A549 (cell line): Measurements from ENCODE around the gene MAPKAPK3. TPM values are rescaled to one million over a fixed set of nuclear protein-coding genes. Genes with fewer than 3 reads are reported as not detected.

Source experiments
- ATAC-seq, 2 experiments: fragments of 200-7000 bp in 1 of 2; fragments of >200 bp in 1 of 2; cut with Nextera tagmentation in 1 of 2; cut with Tn5 transposase in 1 of 2; 3 replicates each; pipeline versions ENCODE4 v1.8.0 to v1.9.1; 2018 to 2020; ENCODE audit warnings: mild to moderate bottlenecking in 1 of 2, moderate library complexity in 1 of 2
- CTCF ChIA-PET: fragments of 300-600 bp; sonication (Branson Sonifier 250); formaldehyde crosslinking; extraction: SDS; loops from one replicate; lab custom pipeline; 2021; ENCODE audit warnings: antibody characterized with exemption, inconsistent platforms; lab: Yijun Ruan, JAX
- POLR2A ChIA-PET: fragments of 350-600 bp; formaldehyde crosslinking; extraction: SDS; loops from one replicate; lab custom pipeline; 2021; ENCODE audit warnings: antibody characterized with exemption, inconsistent platforms; lab: Yijun Ruan, JAX
- DNase-seq, 2 experiments: peaks; one replicate each; pipeline versions ENCODE4 v3.0.0 to v3.0.0-alpha.2; 2011 to 2016; ENCODE audit warnings: low read depth in 1 of 2, low spot score in 1 of 2
- FAIRE-seq: peaks from 2 replicates; lab custom pipeline; 2011; peaks lifted over from hg19 to GRCh38; lab: Jason Lieb, UNC
- H3K27ac ChIP-seq, 2 experiments: fragments of >200 bp; sonication (Bioruptor Twin); formaldehyde crosslinking; 3 replicates each; pipeline ENCODE4 v1.5.1; 2016 to 2017
- H3K4me1 ChIP-seq: fragments of >200 bp; sonication (Bioruptor Twin); formaldehyde crosslinking; 3 replicates; pipeline ENCODE4 v1.6.1; 2016
- H3K4me2 ChIP-seq: fragments of >200 bp; sonication (Bioruptor Twin); formaldehyde crosslinking; 3 replicates; pipeline ENCODE4 v1.6.1; 2016
- H3K4me3 ChIP-seq: fragments of >200 bp; sonication (Bioruptor Twin); formaldehyde crosslinking; 3 replicates; pipeline ENCODE4 v1.5.1; 2016
- H3K9me3 ChIP-seq: fragments of >200 bp; sonication (Bioruptor Twin); formaldehyde crosslinking; 3 replicates; pipeline ENCODE4 v1.6.1; 2016
- BHLHE40 ChIP-seq: IDR thresholded peaks from 2 replicates; pipeline ENCODE4 v1.6.1; 2012; ENCODE audit warnings: low read depth, low read length, inconsistent platforms
- CBX2 ChIP-seq: fragments of 200-600 bp; sonication (generic); IDR thresholded peaks from 2 replicates; pipeline ENCODE4 v1.6.1; 2016; ENCODE audit warnings: low read depth, mild to moderate bottlenecking, borderline replicate concordance
- EHMT2 ChIP-seq: fragments of 200-600 bp; sonication (generic); IDR thresholded peaks from 2 replicates; pipeline ENCODE4 v1.6.1; 2016; ENCODE audit warnings: antibody characterized with exemption, low read depth, mild to moderate bottlenecking, moderate library complexity
- ESRRA ChIP-seq: fragments of 150-350 bp; IDR thresholded peaks from 2 replicates; pipeline ENCODE4 v1.6.1; 2014; ENCODE audit warnings: mild to moderate bottlenecking, low read length, borderline replicate concordance
- FOSB ChIP-seq: fragments of 250-450 bp; sonication (Bioruptor Pico); IDR thresholded peaks from 2 replicates; pipeline ENCODE4 v1.5.0; 2020; ENCODE audit warnings: mild to moderate bottlenecking, moderate library complexity
- GATA3 ChIP-seq: IDR thresholded peaks from 2 replicates; pipeline ENCODE4 v1.6.1; 2012; ENCODE audit warnings: borderline replicate concordance
- NFE2L2 ChIP-seq: fragments of 150-350 bp; conservative IDR thresholded peaks from 2 replicates; pipeline ENCODE4 v1.6.1; 2014; ENCODE audit warnings: low read length
- NPAS2 ChIP-seq: fragments of 250-450 bp; sonication (Bioruptor Pico); IDR thresholded peaks from 2 replicates; pipeline ENCODE4 v1.8.0; 2022; ENCODE audit warnings: mild to moderate bottlenecking, moderate library complexity, borderline replicate concordance
- POLR2AphosphoS2 ChIP-seq: conservative IDR thresholded peaks from 2 replicates; pipeline ENCODE4 v1.6.1; 2012; ENCODE audit warnings: low read length, improper control_type of control experiment, inconsistent platforms
- RAD21 ChIP-seq, 2 experiments: fragments of >200 bp in 1 of 2; sonication (Bioruptor Twin) in 1 of 2; formaldehyde crosslinking in 1 of 2; IDR thresholded peaks in 1 of 2; conservative IDR thresholded peaks in 1 of 2; 2 replicates in 1 of 2; 3 replicates in 1 of 2; pipeline ENCODE4 v1.6.1; 2012 to 2018; ENCODE audit warnings: inconsistent platforms in 1 of 2
- RARB ChIP-seq: fragments of 250-450 bp; sonication (Bioruptor Pico); IDR thresholded peaks from 2 replicates; pipeline ENCODE4 v1.8.0; 2021; ENCODE audit warnings: mild to moderate bottlenecking, moderate library complexity
- SMC3 ChIP-seq: fragments of >200 bp; sonication (Bioruptor Twin); formaldehyde crosslinking; IDR thresholded peaks from 3 replicates; pipeline ENCODE4 v1.6.1; 2018; ENCODE audit warnings: inconsistent platforms
- SREBF2 ChIP-seq: fragments of 450-650 bp; IDR thresholded peaks from 2 replicates; pipeline ENCODE4 v1.6.1; 2014; ENCODE audit warnings: mild to moderate bottlenecking, moderate library complexity
- ZFP36 ChIP-seq: fragments of 450-650 bp; IDR thresholded peaks from 2 replicates; pipeline ENCODE4 v1.6.1; 2014; ENCODE audit warnings: borderline replicate concordance; ENCODE audit not compliant: partially characterized antibody
- ZSCAN20 ChIP-seq: fragments of 250-450 bp; sonication (Bioruptor Pico); IDR thresholded peaks from 2 replicates; pipeline ENCODE4 v1.8.0; 2022; ENCODE audit warnings: mild to moderate bottlenecking, moderate library complexity
- WGBS: methylation state at CpG from one replicate; pipeline ENCODE4 v1.1.6; 2017; ENCODE audit errors: missing lambda C conversion rate; 5-methylcytosine and 5-hydroxymethylcytosine counted together
- polyA plus RNA-seq, 4 experiments: library from polyadenylated mRNA; depleted of rRNA in 3 of 4; stranded (reverse); fragments of >200 nt; fragmentation: RNase III in 1 of 4; extraction: RNeasy Plus Mini Kit Qiagen cat#74134 plus additional on column Dnase treatment in 1 of 4; gene quantifications; 2 replicates in 3 of 4; 3 replicates in 1 of 4; pipeline ENCODE4 v1.2.3, GENCODE V29; 2011 to 2017
- TF ChIP-seq, protein P1 (sequence below): IDR thresholded peaks from 2 replicates; pipeline ENCODE4 v1.6.1; 2012; ENCODE audit warnings: low read depth, borderline replicate concordance
- TF ChIP-seq, protein P2 (sequence below): fragments of >200 bp; sonication (Bioruptor Twin); formaldehyde crosslinking; IDR thresholded peaks from 2 replicates; pipeline ENCODE4 v1.6.1; 2016
- TF ChIP-seq, protein P3 (sequence below): fragments of >200 bp; sonication (Bioruptor Twin); formaldehyde crosslinking; IDR thresholded peaks from 3 replicates; pipeline ENCODE4 v1.6.1; 2016
- TF ChIP-seq, protein P4 (sequence below): fragments of 250-450 bp; sonication (Bioruptor Pico); IDR thresholded peaks from 2 replicates; pipeline ENCODE4 v1.5.0; 2021; ENCODE audit warnings: mild to moderate bottlenecking, moderate library complexity, borderline replicate concordance

MAPKAPK3 gene
- polyA plus RNA-seq, 2 of the 4 experiments (the other 2 are of a cell fraction), result 14.6 to 16.5 TPM

DNA sequence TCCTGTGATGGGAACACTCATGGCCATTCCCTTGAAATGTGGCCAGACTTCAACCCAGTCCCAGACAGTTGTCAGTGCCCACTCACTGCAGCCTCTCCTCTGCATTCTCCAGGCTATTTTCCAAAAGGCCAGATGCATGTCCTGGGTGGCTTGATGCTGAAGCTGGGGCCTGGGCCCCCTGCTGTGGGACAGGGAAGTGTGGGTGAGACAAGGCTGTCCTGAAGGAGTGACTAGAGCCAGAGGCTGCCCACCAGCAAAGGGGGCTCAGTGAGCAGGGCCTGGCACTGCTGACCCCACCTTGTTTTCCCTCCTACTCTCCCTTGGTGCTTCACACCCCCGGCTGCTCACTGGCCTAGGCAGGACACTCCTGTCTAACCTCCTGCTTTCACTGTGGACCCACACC, 17.2 kb upstream of the MAPKAPK3 start:
- ChIA-PET CTCF (interaction anchor here (3.3 to 18.5 kb wide), 3 partner anchors 14 to 28 kb away, joined by 11 to 375 read pairs (median 107); partner anchors contain the start of genes C3orf18, CISH and HEMK1), POLR2A (no interaction called here)
- H3K9me3 ChIP-seq, result no peaks in the 10 kb centered on the region
- DNase-seq (no peak), ATAC-seq (no peak), FAIRE-seq (no peak)
- WGBS, result 75% methylated on average over 1 of the region's 1 CpG
- peaks cover 30% of the 10 kb centered on the region for H3K4me1 ChIP-seq
- no peak overlapping the region; the same call in 2 of the 3 replicates for H3K4me2 ChIP-seq
- H3K27ac ChIP-seq, result peak overlapping the region; percentile 97 to 98; a peak in 5 of 6 replicates
- no peak for TF ChIP-seq RARB (CRISPR knock-in tag)
- TF ChIP-seq RAD21 (conservative IDR thresholded peaks at IDR 0.05 in 1 of 2, IDR thresholded peaks at IDR 0.05 in 1 of 2), result no peak
- TF ChIP-seq, protein P1, sequence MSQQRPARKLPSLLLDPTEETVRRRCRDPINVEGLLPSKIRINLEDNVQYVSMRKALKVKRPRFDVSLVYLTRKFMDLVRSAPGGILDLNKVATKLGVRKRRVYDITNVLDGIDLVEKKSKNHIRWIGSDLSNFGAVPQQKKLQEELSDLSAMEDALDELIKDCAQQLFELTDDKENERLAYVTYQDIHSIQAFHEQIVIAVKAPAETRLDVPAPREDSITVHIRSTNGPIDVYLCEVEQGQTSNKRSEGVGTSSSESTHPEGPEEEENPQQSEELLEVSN, result no peak
- TF ChIP-seq, protein P2, sequence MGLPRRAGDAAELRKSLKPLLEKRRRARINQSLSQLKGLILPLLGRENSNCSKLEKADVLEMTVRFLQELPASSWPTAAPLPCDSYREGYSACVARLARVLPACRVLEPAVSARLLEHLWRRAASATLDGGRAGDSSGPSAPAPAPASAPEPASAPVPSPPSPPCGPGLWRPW, result no peak
- no peak for TF ChIP-seq NPAS2 (CRISPR knock-in tag)
- TF ChIP-seq EHMT2, result no peak
- TF ChIP-seq SREBF2, result no peak
- TF ChIP-seq ZSCAN20, result no peak
- TF ChIP-seq NFE2L2, result no peak
- no peak for TF ChIP-seq ESRRA
- no peak for TF ChIP-seq CBX2
- TF ChIP-seq, protein P3, sequence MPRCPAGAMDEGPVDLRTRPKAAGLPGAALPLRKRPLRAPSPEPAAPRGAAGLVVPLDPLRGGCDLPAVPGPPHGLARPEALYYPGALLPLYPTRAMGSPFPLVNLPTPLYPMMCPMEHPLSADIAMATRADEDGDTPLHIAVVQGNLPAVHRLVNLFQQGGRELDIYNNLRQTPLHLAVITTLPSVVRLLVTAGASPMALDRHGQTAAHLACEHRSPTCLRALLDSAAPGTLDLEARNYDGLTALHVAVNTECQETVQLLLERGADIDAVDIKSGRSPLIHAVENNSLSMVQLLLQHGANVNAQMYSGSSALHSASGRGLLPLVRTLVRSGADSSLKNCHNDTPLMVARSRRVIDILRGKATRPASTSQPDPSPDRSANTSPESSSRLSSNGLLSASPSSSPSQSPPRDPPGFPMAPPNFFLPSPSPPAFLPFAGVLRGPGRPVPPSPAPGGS, result no peak
- TF ChIP-seq POLR2AphosphoS2, result no peak
- no peak for TF ChIP-seq FOSB (CRISPR knock-in tag)
- TF ChIP-seq, protein P4, sequence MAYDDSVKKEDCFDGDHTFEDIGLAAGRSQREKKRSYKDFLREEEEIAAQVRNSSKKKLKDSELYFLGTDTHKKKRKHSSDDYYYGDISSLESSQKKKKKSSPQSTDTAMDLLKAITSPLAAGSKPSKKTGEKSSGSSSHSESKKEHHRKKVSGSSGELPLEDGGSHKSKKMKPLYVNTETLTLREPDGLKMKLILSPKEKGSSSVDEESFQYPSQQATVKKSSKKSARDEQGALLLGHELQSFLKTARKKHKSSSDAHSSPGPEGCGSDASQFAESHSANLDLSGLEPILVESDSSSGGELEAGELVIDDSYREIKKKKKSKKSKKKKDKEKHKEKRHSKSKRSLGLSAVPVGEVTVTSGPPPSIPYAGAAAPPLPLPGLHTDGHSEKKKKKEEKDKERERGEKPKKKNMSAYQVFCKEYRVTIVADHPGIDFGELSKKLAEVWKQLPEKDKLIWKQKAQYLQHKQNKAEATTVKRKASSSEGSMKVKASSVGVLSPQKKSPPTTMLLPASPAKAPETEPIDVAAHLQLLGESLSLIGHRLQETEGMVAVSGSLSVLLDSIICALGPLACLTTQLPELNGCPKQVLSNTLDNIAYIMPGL (CRISPR knock-in tag), result no peak
- TF ChIP-seq BHLHE40, result no peak
- TF ChIP-seq SMC3, result no peak
- no peak for TF ChIP-seq GATA3
- no peak overlapping the region for H3K4me3 ChIP-seq

DNA sequence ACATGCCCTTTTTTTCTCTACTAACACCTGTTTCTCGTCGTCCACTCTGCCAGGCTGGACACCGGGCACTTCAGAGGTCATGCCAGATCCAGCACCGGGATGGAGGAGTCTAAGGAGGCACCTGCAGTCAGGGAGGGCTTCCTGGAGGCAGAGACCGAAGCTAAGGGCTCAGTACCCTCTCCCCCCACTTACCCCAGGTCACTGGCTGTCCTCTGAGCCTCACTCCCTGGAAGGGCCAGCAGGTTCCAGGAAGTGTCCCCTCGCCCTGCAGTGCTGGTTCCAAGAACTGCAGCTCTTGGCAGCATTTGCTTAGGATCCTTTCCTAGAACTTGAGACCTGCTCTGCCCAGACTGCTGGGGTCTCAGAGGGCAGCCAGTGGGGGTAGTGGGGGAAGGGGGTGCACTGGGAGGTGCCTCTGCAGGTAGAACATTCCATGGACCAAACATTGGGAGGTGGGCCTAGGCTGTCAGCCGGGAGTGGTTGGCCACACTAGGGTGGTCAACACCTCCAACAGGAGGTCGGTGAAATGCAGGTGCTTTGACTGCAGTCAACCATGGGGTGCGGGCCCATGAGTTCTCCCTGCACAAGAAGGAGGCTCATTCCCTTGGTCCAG, 16.7 kb upstream of the MAPKAPK3 start:
- H3K9me3 ChIP-seq, result no peaks in the 10 kb centered on the region
- POLR2A ChIA-PET, result interaction anchor here (1.0 to 1.2 kb wide), 2 partner anchors 11 to 31 kb away, joined by 5 to 8 read pairs; partner anchors contain the start of gene HEMK1

More for the DNA sequence above, 16.7 kb upstream of the MAPKAPK3 start:
- ATAC-seq (no peak), DNase-seq (no peak), FAIRE-seq (no peak)
- no peak overlapping the region for H3K4me3 ChIP-seq
- peak overlapping the region; percentile 91 for H3K4me2 ChIP-seq
- peaks cover 33% of the 10 kb centered on the region for H3K4me1 ChIP-seq
- H3K27ac ChIP-seq, result peak overlapping the region; percentile 97 to 98
- TF ChIP-seq BHLHE40, result no peak
- peak; percentile 78 for TF ChIP-seq ZFP36
- CTCF ChIA-PET, result interaction anchor here (1.1 to 18.5 kb wide), 4 partner anchors 9 to 58 kb away, joined by 3 to 375 read pairs (median 57); partner anchors contain the start of genes C3orf18, CISH and HEMK1
- WGBS, result 93% methylated on average over 5 of the region's 9 CpGs
